NCI-H345 (cell line): ENCODE measurements around the gene VPS13D.

Source experiments
- DNase-seq: peaks from one replicate; lab custom pipeline; 2025; lab: John Stamatoyannopoulos, UW

Gene VPS13D

DNA sequence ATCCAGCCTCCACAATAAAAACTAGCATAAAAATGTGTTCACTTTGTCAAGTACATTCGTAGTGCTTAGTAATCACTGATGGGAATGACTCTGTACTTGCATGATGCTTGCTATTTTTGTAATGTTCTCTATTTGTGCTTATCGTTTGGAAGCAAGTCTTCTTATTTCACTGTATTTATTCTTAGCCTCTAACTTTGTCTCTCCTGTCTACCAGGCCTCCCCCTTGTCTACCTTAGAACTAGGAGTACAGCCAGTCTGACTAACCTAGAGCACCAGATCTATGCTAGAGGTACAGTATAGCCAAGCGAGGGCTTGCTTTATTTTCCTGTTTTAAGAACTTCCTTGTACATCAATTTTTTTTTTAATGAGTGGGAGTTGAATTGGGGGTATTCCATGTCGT lies 108.2 kb downstream of the VPS13D start:
- no peak for DNase-seq

DNA sequence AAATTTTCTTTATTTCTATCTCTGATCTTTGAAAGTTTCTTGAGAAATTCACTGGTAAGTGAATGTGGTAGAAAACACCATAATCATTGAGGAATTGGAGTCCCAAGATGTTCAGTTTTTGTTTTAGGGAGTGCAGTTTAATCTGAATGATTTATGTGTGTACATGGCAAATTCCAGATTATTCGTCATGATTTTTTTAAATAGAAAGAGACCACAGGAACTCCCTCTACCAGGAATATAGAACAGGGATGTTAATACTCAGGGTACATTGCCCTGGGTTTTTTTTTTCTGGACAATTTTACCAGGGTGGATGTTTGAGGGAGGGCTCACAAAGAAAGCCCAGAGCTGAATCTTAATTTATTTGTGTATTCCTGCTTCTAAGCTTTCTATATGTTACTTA lies 109.0 kb downstream of the VPS13D start:
- DNase-seq = no peak

DNA sequence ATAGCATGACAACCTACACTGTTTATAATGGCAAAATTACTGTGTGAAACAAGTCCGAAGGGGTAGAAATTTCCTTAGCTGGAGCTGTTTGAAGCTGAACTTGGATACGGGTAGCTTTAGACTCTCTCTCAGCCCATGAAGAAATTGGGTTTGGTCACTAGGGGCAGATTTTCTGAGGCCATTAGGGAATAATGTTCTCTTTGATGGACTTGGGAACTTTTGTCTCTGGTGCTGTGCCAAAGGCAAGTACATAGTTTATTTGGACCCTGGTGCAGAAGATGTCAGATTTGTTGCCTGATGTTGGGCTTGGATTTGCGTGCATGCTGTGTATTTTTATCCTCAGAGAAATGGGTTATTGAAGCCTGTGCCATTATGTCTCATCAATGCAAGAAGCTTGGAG lies 109.6 kb downstream of the VPS13D start:
- no peak for DNase-seq

GRCh38 chr1:12339811-12340543 lies 110.1 kb downstream of the VPS13D start:
- peak; percentile 92 for DNase-seq

DNA sequence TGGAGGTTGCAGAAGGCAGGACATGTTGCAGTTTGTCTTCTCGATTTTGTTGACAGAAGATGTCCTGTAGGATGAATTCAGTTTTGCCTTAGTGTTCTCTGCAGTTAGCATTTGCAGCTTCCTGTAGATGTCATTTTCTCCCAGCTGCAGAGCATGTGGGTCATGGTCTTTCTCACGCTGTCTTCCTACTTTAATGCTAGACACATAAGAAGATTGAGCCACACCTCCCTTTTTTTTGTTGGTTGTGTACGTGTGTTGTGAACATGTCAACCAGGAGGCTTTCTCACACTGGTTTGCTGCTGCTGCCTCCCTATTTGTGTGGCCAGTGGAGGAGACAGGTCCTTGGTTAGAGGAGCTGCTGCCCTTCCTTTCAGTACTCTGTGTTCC lies 110.7 kb downstream of the VPS13D start:
- peak; percentile 27 for DNase-seq

- DNase-seq = no peak
These were observed 111.8 kb downstream of the VPS13D start for GRCh38 chr1:12341667-12342066.

DNA sequence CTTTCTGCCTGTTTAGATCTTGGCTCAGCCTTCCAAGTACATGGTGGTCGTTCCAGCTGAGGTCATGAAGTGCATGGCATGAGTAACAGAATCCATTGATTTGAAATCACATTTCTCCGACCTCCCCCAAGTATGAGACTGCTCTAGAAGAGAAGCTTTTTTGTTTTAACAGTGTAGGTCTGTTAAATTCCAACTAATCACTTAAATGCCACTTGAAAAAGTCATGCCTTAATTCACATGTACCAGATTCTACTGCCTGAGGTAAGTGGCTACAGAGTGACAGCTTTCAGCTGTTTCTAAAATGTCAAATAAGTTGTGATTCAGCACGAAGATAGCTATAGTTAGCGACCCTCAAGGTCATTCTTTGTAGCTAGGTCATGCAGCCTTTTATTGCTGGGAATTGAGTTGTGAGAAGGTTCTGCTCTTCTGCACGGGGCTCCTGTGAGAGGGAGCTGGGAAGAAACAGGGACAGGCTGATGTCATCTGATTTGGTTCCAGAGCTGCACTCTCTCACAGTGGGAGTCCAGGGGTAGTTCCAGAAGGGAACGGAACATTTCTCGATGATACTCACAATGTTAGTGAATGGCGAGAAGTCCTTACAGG lies 112.7 kb downstream of the VPS13D start:
- DNase-seq = peak; percentile 76

DNA sequence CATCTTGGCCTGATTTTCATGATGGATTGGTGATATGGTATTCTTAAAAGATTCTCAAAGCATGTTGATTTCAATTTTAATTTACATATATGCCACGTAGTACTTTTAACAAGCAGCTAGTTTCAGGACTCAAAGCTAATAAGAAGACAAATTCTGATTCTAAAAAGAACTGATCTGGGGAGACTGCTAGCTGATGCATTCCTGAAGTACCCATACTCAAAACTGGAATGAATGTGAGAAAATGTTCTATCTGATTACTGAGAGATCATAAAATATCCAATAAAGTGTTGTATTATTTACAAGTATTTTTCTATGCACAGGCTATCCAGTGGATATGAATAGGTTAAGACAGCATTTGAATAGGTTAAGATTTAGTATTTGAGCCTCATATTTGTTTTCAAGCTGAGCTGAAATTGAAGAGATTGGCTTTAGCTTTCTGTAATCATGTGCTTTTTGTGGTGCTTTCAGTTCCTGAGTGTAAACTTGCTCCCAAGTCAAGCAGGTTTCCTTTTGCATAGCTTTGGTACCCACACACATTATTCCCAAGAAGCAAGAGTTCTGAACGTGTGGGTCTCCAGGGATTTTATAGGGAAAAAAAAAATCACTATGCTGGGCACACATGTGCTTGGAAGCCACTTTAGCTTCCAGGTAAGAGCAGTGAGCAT lies 114.1 kb downstream of the VPS13D start:
- no peak for DNase-seq

GRCh38 chr1:12344596-12345349 lies 114.9 kb downstream of the VPS13D start:
- no peak for DNase-seq

- no peak for DNase-seq
These were observed 115.8 kb downstream of the VPS13D start for GRCh38 chr1:12345350-12346217.

- no peak for DNase-seq
These were observed 116.8 kb downstream of the VPS13D start for GRCh38 chr1:12346483-12347151.

- no peak for DNase-seq
These were observed 118.3 kb downstream of the VPS13D start for GRCh38 chr1:12348113-12348512.

DNA sequence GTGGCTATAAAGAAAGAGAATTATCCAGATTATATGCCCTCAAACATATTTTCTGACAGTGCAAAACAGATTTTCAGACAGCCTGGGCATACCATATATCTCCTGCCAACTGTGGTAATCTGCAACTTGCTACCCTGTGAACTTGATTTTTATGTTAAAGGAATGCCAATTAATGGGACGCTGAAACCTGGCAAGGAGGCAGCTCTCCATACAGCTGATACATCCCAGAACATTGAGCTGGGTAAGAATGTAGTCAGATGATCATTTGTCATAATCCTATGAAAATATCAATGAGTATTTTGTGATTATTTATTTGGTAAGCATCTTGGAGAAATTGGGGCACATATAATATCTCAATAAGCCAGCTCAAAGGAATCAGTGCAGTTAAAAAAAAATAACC lies 124.2 kb downstream of the VPS13D start:
- DNase-seq = no peak

GRCh38 chr1:12356004-12356890 lies 126.4 kb downstream of the VPS13D start:
- no peak for DNase-seq

- DNase-seq = no peak
These were observed 128.7 kb downstream of the VPS13D start for GRCh38 chr1:12358499-12358898.

- no peak for DNase-seq
These were observed 129.7 kb downstream of the VPS13D start for GRCh38 chr1:12359359-12360133.

DNA sequence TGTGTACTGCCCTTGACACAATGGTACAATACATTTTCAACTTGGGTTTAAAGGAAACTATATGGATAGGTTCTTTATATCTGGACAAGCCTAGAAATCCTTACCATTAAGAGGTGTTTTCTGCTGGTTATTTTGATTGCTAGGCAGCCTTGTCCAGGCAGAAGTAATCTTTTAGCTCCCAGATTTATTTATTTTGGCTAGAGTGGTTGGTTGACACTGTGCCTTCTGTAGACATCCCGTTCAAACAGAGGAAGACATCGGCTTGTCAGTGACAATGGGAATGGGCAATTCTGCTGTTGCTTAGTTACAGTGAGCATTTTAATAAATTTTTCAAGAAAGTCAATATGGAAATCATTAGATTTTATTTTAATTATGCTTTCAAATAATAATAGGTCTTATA lies 138.8 kb downstream of the VPS13D start:
- DNase-seq = no peak

GRCh38 chr1:12369258-12369657 lies 139.4 kb downstream of the VPS13D start:
- DNase-seq = no peak

GRCh38 chr1:12370333-12370975 lies 140.6 kb downstream of the VPS13D start:
- DNase-seq = no peak
